K562 (cell line): ENCODE data around the gene ZCCHC14. TPM values are rescaled to one million over a fixed set of nuclear protein-coding genes. Genes with fewer than 3 reads are reported as not detected.

Experiments
- ARID4B ChIP-seq: sonication (generic); formaldehyde crosslinking; IDR thresholded peaks from 2 replicates; pipeline ENCODE4 v1.8.0; 2022; ENCODE audit warnings: mild to moderate bottlenecking, missing genetic modification reagents
- ATF2 ChIP-seq: sonication (generic); formaldehyde crosslinking; IDR thresholded peaks from 2 replicates; pipeline ENCODE4 v1.8.1; 2022; ENCODE audit warnings: missing genetic modification reagents
- ELF1 ChIP-seq: fragments of 200-800 bp; sonication (Bioruptor generic); IDR thresholded peaks from 2 replicates; pipeline ENCODE4 v1.6.1; 2016; ENCODE audit warnings: missing genetic modification characterization, missing compliant biosample characterization
- HNRNPK ChIP-seq: fragments of 200-400 bp; formaldehyde crosslinking; IDR thresholded peaks from one replicate; pipeline ENCODE4 v1.6.1; 2018; ENCODE audit warnings: mild to moderate bottlenecking, low read depth, low read length; ENCODE audit not compliant: poor library complexity, severe bottlenecking
- MNT ChIP-seq, 2 experiments: fragments of 450-650 bp; conservative IDR thresholded peaks; 2 replicates each; pipeline ENCODE4 v1.6.1; 2017; ENCODE audit warnings: mild to moderate bottlenecking in 2 of 2, moderate library complexity in 2 of 2
- ZBTB9 ChIP-seq: fragments of 450-650 bp; formaldehyde crosslinking; IDR thresholded peaks from 2 replicates; pipeline ENCODE4 v1.4.0; 2020; ENCODE audit warnings: mild to moderate bottlenecking, moderate library complexity
- ZNF175 ChIP-seq: fragments of 200-800 bp; sonication (Bioruptor generic); IDR thresholded peaks from 2 replicates; pipeline ENCODE4 v1.6.1; 2016; ENCODE audit warnings: low read depth, mild to moderate bottlenecking, missing genetic modification characterization, missing compliant biosample characterization
- ZNF609 ChIP-seq: sonication (generic); formaldehyde crosslinking; IDR thresholded peaks from 2 replicates; pipeline ENCODE4 v1.8.1; 2023; ENCODE audit warnings: missing genetic modification reagents, mild to moderate bottlenecking, borderline replicate concordance
- polyA plus RNA-seq, 8 experiments: library from polyadenylated mRNA; depleted of rRNA in 4 of 8; stranded (reverse) in 5 of 8; unstranded in 3 of 8; fragments of >200 nt; fragmentation: Nextera tagmentation in 2 of 8; fragmentation: Illumina TruSeq in 1 of 8; extraction: Ambion mirVana in 2 of 8; extraction: Trizol in 1 of 8; gene quantifications; 2 replicates each; pipeline versions ENCODE4 v1.2.1 to v1.2.3, GENCODE V29; 2011 to 2014; ENCODE audit warnings: inconsistent platforms in 1 of 8, missing spikeins in 1 of 8
- total RNA-seq, 7 experiments: library from RNA; depleted of rRNA in 6 of 7; stranded (reverse); fragments of >200 nt in 6 of 7; fragmentation: Illumina TruSeq in 2 of 7; extraction: Trizol in 2 of 7; gene quantifications; 2 replicates each; pipeline versions ENCODE4 v1.2.1 to v1.2.3, GENCODE V29; 2011 to 2021; ENCODE audit warnings: low replicate concordance in 1 of 7

Gene ZCCHC14
- total and polyA plus RNA-seq, 9 of the 15 experiments (the other 6 are each of a cell fraction or from before 2014, with no cell fraction given): 1.5 to 12.4 (median 2.9) TPM

- no peak for TF ChIP-seq ATF2 (CRISPR knock-in tag)
- peak; percentile 100 for TF ChIP-seq ELF1 (tag)
- TF ChIP-seq MNT (conservative IDR thresholded peaks at IDR 0.05): peak; percentile 75 to 93
- TF ChIP-seq ARID4B: peak; percentile 82; the same call in 1 of the 2 replicates
- TF ChIP-seq ZNF609 (CRISPR knock-in tag): peak; percentile 33; the same call in 1 of the 2 replicates
- no peak for TF ChIP-seq ZNF175 (CRISPR knock-in tag)
- no peak for TF ChIP-seq ZBTB9 (CRISPR knock-in tag)
- TF ChIP-seq HNRNPK: no peak
These were observed 100.6 kb downstream of the ZCCHC14 start, which contains the start of gene MAP1LC3B (continued) for GRCh38 chr16:87391950-87392820.
